Measurements from ENCODE around the gene HPN. TPM values are rescaled to one million over a fixed set of nuclear protein-coding genes. Genes with fewer than 3 reads are reported as not detected.

HPN gene
- polyA plus RNA-seq, 3 donors = 0.05 TPM; not detected in 2

GRCh38 chr19:35051796-35052195, 10.3 kb downstream of the HPN start:
- no peaks in the 10 kb centered on the region for H3K79me2 ChIP-seq (ENCODE audit: insufficient read depth, low read length)
- H3K4me2 ChIP-seq (replicated peaks; ENCODE audit: extremely low read depth, low read length, poor library complexity, severe bottlenecking) = no peak overlapping the region
- intact Hi-C loops (cut with micrococcal nuclease) = no loop called here
- DNase-seq = no peak
- H3K27me3 ChIP-seq (ENCODE audit: control insufficient read depth in 2 of 2, insufficient read depth in 2 of 2, low read length in 2 of 2) = no peaks in the 10 kb centered on the region
- Mint-ChIP-seq H3K4me1 (no peaks in the 10 kb centered on the region), H3K9me3 (peaks cover 0 to 3% (median 0%) of the 10 kb centered on the region in 7 donors), H3K27ac (no peak overlapping the region), H3K36me3 (no peaks in the 10 kb centered on the region), H3K27me3 (ENCODE audit: low read depth in 3 of 3) (peaks cover 5 to 17% (median 17%) of the 10 kb centered on the region in 3 donors), H3K4me3 (no peak overlapping the region)
- no peaks in the 10 kb centered on the region for H4K20me1 ChIP-seq (ENCODE audit: insufficient read depth, low read length)
- H3K9me3 ChIP-seq (replicated peaks in 1 of 2; ENCODE audit: control insufficient read depth in 1 of 2, insufficient read depth in 1 of 2, low read length in 2 of 2) = no peaks in the 10 kb centered on the region
- TF ChIP-seq CTCF (IDR thresholded peaks at IDR 0.05) = no peak
- H3K27ac ChIP-seq (ENCODE audit: low read depth in 1 of 2, low read length in 2 of 2) = no peak overlapping the region
- no peaks in the 10 kb centered on the region for H3K36me3 ChIP-seq (replicated peaks in 1 of 2; ENCODE audit: control insufficient read depth in 1 of 2, insufficient read depth in 2 of 2, low read length in 2 of 2)
- H3K4me1 ChIP-seq (ENCODE audit: control insufficient read depth in 1 of 2, insufficient read depth in 2 of 2, low read length in 2 of 2) = no peaks in the 10 kb centered on the region
- H3K4me3 ChIP-seq (replicated peaks in 1 of 3; ENCODE audit: low read depth in 2 of 3, low read length in 3 of 3) = no peak overlapping the region
- H3K9ac ChIP-seq (ENCODE audit: insufficient read depth, low read length, poor library complexity, severe bottlenecking) = no peak overlapping the region
- 88% methylated on average over 4 of the region's 5 CpGs for WGBS (ENCODE audit: insufficient coverage)
- H2AFZ ChIP-seq (ENCODE audit: insufficient read depth, low read depth, low read length, poor library complexity, severe bottlenecking) = no peak overlapping the region

GRCh38 chr19:35052599-35053190, 11.2 kb downstream of the HPN start:
- H3K27ac ChIP-seq (ENCODE audit: low read depth in 1 of 2, low read length in 2 of 2) = no peak overlapping the region
- no peak overlapping the region for H3K27ac Mint-ChIP-seq
- no peak overlapping the region for H3K4me2 ChIP-seq (replicated peaks; ENCODE audit: extremely low read depth, low read length, poor library complexity, severe bottlenecking)
- no peaks in the 10 kb centered on the region for H3K27me3 ChIP-seq (ENCODE audit: control insufficient read depth in 2 of 2, insufficient read depth in 2 of 2, low read length in 2 of 2)
- H3K4me3 Mint-ChIP-seq = no peak overlapping the region
- H3K9me3 Mint-ChIP-seq = peaks cover 0 to 2% (median 0%) of the 10 kb centered on the region in 7 donors
- H3K4me1 Mint-ChIP-seq = no peaks in the 10 kb centered on the region
- H3K79me2 ChIP-seq (ENCODE audit: insufficient read depth, low read length) = no peaks in the 10 kb centered on the region
- no peak overlapping the region for H3K4me3 ChIP-seq (replicated peaks in 1 of 3; ENCODE audit: low read depth in 2 of 3, low read length in 3 of 3)
- intact Hi-C loops (cut with micrococcal nuclease) = no loop called here
- no peaks in the 10 kb centered on the region for H3K9me3 ChIP-seq (replicated peaks in 1 of 2; ENCODE audit: control insufficient read depth in 1 of 2, insufficient read depth in 1 of 2, low read length in 2 of 2)
- no peaks in the 10 kb centered on the region for H3K4me1 ChIP-seq (ENCODE audit: control insufficient read depth in 1 of 2, insufficient read depth in 2 of 2, low read length in 2 of 2)
- no peak overlapping the region for H3K9ac ChIP-seq (ENCODE audit: insufficient read depth, low read length, poor library complexity, severe bottlenecking)
- WGBS (ENCODE audit: insufficient coverage) = 96% methylated on average over 4 of the region's 8 CpGs
- H3K36me3 Mint-ChIP-seq = no peaks in the 10 kb centered on the region
- peaks cover 6 to 21% (median 14%) of the 10 kb centered on the region in 3 donors for H3K27me3 Mint-ChIP-seq (ENCODE audit: low read depth in 3 of 3)
- DNase-seq = no peak
- H2AFZ ChIP-seq (ENCODE audit: insufficient read depth, low read depth, low read length, poor library complexity, severe bottlenecking) = no peak overlapping the region
- TF ChIP-seq CTCF (IDR thresholded peaks at IDR 0.05) = no peak
- no peaks in the 10 kb centered on the region for H4K20me1 ChIP-seq (ENCODE audit: insufficient read depth, low read length)
- H3K36me3 ChIP-seq (replicated peaks in 1 of 2; ENCODE audit: control insufficient read depth in 1 of 2, insufficient read depth in 2 of 2, low read length in 2 of 2) = no peaks in the 10 kb centered on the region
